ENCODE results near the gene SLC16A7.

The SLC16A7 gene

GRCh38 chr12:59828521-59828920 is 232.7 kb downstream of the SLC16A7 start:
- no peak for FAIRE-seq
- TF ChIP-seq POU2F2 (IDR thresholded peaks at IDR 0.05; ENCODE audit: low read depth, low read length): no peak
- no peak for TF ChIP-seq POLR2AphosphoS5 (IDR thresholded peaks at IDR 0.05; ENCODE audit: low read depth, low read length)
- no peak for TF ChIP-seq TAF1 (IDR thresholded peaks at IDR 0.05; ENCODE audit: low read depth, low read length)
- TF ChIP-seq POLR2A (IDR thresholded peaks at IDR 0.05; ENCODE audit: low read depth, low read length): no peak
- no peak for TF ChIP-seq SPI1 (IDR thresholded peaks at IDR 0.05; ENCODE audit: low read depth, low read length)
- no peak for TF ChIP-seq PAX5 (IDR thresholded peaks at IDR 0.05; ENCODE audit: insufficient read depth, low read length, severe bottlenecking)
- no peak for DNase-seq (ENCODE audit: insufficient read length, low spot score)

- DNase-seq (ENCODE audit: insufficient read length, low spot score) (no peak), FAIRE-seq (no peak)
- TF ChIP-seq POLR2A (IDR thresholded peaks at IDR 0.05; ENCODE audit: low read depth, low read length) (no peak), TAF1 (IDR thresholded peaks at IDR 0.05; ENCODE audit: low read depth, low read length) (no peak), SPI1 (IDR thresholded peaks at IDR 0.05; ENCODE audit: low read depth, low read length) (no peak), POU2F2 (IDR thresholded peaks at IDR 0.05; ENCODE audit: low read depth, low read length) (no peak), PAX5 (IDR thresholded peaks at IDR 0.05; ENCODE audit: insufficient read depth, low read length, severe bottlenecking) (no peak), POLR2AphosphoS5 (IDR thresholded peaks at IDR 0.05; ENCODE audit: low read depth, low read length) (no peak)
These were observed 237.6 kb downstream of the SLC16A7 start for GRCh38 chr12:59833408-59833807.

GRCh38 chr12:59834659-59835474 is 239.0 kb downstream of the SLC16A7 start:
- FAIRE-seq: no peak
- no peak for TF ChIP-seq POLR2A (IDR thresholded peaks at IDR 0.05; ENCODE audit: low read depth, low read length)
- TF ChIP-seq SPI1 (IDR thresholded peaks at IDR 0.05; ENCODE audit: low read depth, low read length): no peak
- TF ChIP-seq POU2F2 (IDR thresholded peaks at IDR 0.05; ENCODE audit: low read depth, low read length): no peak
- no peak for TF ChIP-seq POLR2AphosphoS5 (IDR thresholded peaks at IDR 0.05; ENCODE audit: low read depth, low read length)
- TF ChIP-seq TAF1 (IDR thresholded peaks at IDR 0.05; ENCODE audit: low read depth, low read length): no peak
- no peak for TF ChIP-seq PAX5 (IDR thresholded peaks at IDR 0.05; ENCODE audit: insufficient read depth, low read length, severe bottlenecking)
- DNase-seq (ENCODE audit: insufficient read length, low spot score): no peak
